Middle frontal gyrus (tissue), 1 donor: ENCODE results near the gene TRIM52.

Experiments
- DNase-seq: peaks from one replicate; pipeline ENCODE4 v3.0.0-alpha.2; 2015; ENCODE audit warnings: low spot score; ENCODE audit errors: extremely low spot score

The TRIM52 gene

GRCh38 chr5:181233801-181234454 lies 27.0 kb downstream of the TRIM52 start:
- DNase-seq: no peak

GRCh38 chr5:181233088-181233800 lies 27.7 kb downstream of the TRIM52 start:
- no peak for DNase-seq

- DNase-seq: no peak
Observed at GRCh38 chr5:181232593-181232992, 28.4 kb downstream of the TRIM52 start.

GRCh38 chr5:181231432-181231831 lies 29.5 kb downstream of the TRIM52 start:
- DNase-seq: no peak

- DNase-seq: no peak
Observed at GRCh38 chr5:181230551-181230950, 30.4 kb downstream of the TRIM52 start.

- DNase-seq: no peak
Observed at GRCh38 chr5:181229996-181230395, 30.9 kb downstream of the TRIM52 start.

- DNase-seq: no peak
Observed at GRCh38 chr5:181224390-181225229, 36.3 kb downstream of the TRIM52 start.

GRCh38 chr5:181223729-181224389 lies 37.1 kb downstream of the TRIM52 start:
- no peak for DNase-seq

- DNase-seq: peak; percentile 96
Observed at GRCh38 chr5:181223058-181223728, 37.8 kb downstream of the TRIM52 start, which contains the start of gene TRIM41. Gene TRIM41 (plus strand): TSS chr5:181223281. CDS start chr5:181224000, 719 bp downstream.

- DNase-seq: no peak
Observed at GRCh38 chr5:181222630-181223057, 38.3 kb downstream of the TRIM52 start.

- DNase-seq: peak; percentile 89
Observed at GRCh38 chr5:181221792-181222629, 38.9 kb downstream of the TRIM52 start.

- no peak for DNase-seq
Observed at GRCh38 chr5:181221105-181221791, 39.7 kb downstream of the TRIM52 start.

- DNase-seq: no peak
Observed at GRCh38 chr5:181220178-181220515, 40.8 kb downstream of the TRIM52 start.

- no peak for DNase-seq
Observed at GRCh38 chr5:181219262-181220177, 41.4 kb downstream of the TRIM52 start.

- DNase-seq: no peak
Observed at GRCh38 chr5:181218795-181219124, 42.2 kb downstream of the TRIM52 start.

GRCh38 chr5:181217803-181218062 lies 43.2 kb downstream of the TRIM52 start:
- DNase-seq: no peak

GRCh38 chr5:181217111-181217802 lies 43.7 kb downstream of the TRIM52 start:
- DNase-seq: no peak
